ENCODE data around the gene NXT1. TPM values are rescaled to one million over a fixed set of nuclear protein-coding genes. Genes with fewer than 3 reads are reported as not detected.

The NXT1 gene
- total RNA-seq, 4 donors from 2014 or later = 16.5 to 43.4 (median 22.8) TPM

DNA sequence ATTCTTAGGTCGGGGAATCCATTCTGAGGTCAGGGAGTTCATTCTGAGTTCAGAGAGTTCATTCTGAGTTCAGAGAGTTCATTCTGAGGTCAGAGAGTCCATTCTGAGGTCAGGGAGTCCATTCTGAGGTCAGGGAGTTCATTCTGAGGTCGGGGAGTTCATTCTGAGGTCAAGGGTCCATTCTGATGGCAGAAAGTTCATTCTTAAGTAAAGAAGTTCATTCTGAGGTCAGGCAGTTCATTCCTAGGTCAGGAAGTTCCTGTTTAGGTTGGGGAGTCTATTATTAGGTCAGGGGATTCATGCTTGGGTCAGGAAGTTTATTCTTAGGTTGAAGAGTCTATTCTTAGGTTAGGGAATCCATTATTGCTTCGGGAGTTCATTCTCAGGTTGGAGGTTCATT lies 16.5 kb upstream of the NXT1 start:
- TF ChIP-seq POLR2A (IDR thresholded peaks at IDR 0.05) (no peak), POLR2AphosphoS5 (IDR thresholded peaks at IDR 0.05) (no peak), EP300 (IDR thresholded peaks at IDR 0.05; ENCODE audit: low read depth) (no peak)
- TF ChIP-seq, protein P1, sequence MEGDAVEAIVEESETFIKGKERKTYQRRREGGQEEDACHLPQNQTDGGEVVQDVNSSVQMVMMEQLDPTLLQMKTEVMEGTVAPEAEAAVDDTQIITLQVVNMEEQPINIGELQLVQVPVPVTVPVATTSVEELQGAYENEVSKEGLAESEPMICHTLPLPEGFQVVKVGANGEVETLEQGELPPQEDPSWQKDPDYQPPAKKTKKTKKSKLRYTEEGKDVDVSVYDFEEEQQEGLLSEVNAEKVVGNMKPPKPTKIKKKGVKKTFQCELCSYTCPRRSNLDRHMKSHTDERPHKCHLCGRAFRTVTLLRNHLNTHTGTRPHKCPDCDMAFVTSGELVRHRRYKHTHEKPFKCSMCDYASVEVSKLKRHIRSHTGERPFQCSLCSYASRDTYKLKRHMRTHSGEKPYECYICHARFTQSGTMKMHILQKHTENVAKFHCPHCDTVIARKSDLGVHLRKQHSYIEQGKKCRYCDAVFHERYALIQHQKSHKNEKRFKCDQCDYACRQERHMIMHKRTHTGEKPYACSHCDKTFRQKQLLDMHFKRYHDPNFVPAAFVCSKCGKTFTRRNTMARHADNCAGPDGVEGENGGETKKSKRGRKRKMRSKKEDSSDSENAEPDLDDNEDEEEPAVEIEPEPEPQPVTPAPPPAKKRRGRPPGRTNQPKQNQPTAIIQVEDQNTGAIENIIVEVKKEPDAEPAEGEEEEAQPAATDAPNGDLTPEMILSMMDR (IDR thresholded peaks at IDR 0.05) = no peak
- Histone ChIP-seq H3K9me3 (no peaks in the 10 kb centered on the region), H3K36me3 (no peaks in the 10 kb centered on the region), H3K27me3 (no peaks in the 10 kb centered on the region), H3K4me1 (no peaks in the 10 kb centered on the region), H3K4me3 (no peak overlapping the region), H3K27ac (no peak overlapping the region)
- in situ Hi-C loops (cut with MboI; ENCODE audit: low pct_ligation_motif_present in 1 of 4, low pct_unique_long_range_greater_than_20kb in 1 of 4, low sequenced_read_pairs in 3 of 4) = loop anchor here in 2 of 4 donors (10.0 to 25.0 kb wide), 3 partner anchors 278 to 639 kb away; partner anchors contain the start of gene CST9 (in 1 of the 2)
- WGBS, 2 donors (ENCODE audit: low coverage in 1 of 2) = 62% methylated on average over 3 of the region's 3 CpGs; no CpG with 5 or more reads in 1 of the 2 donors
- no peak for DNase-seq
- intact Hi-C loops (cut with DNase I; ENCODE audit: low total_unique reads) = loop anchor here (10.0 kb wide), 1 partner anchor 649 kb away; no protein-coding TSS in a partner anchor

DNA sequence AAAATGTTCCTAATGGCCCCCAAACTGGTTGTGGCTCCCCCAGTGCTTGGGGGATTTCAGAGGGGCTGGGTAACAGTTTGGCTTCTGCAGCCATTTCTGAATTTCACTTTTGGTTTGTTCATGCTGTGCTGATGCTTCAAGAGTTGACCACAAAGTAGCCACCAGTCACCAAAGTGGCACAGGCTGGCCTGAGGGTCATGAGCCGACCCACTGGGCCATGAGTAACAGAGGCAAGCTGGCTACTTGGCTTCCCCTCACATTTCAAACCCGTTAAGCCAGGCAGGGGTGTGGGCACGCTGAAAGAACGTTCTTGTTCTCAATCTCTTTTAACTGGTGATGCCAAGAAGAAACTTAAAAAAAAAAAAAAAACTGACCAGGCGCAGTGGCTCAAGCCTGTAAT lies 15.1 kb upstream of the NXT1 start:
- intact Hi-C loops (cut with DNase I; ENCODE audit: low total_unique reads) (loop anchor here (10.0 kb wide), 1 partner anchor 651 kb away; no protein-coding TSS in a partner anchor), in situ Hi-C loops (cut with MboI; ENCODE audit: low pct_ligation_motif_present in 1 of 4, low pct_unique_long_range_greater_than_20kb in 1 of 4, low sequenced_read_pairs in 3 of 4) (loop anchor here in 2 of 4 donors (10.0 to 25.0 kb wide), 3 partner anchors 277 to 641 kb away; partner anchors contain the start of gene CST9 (in 1 of the 2))
- Histone ChIP-seq H3K9me3 (no peaks in the 10 kb centered on the region), H3K27ac (no peak overlapping the region), H3K4me3 (no peak overlapping the region), H3K4me1 (no peaks in the 10 kb centered on the region), H3K27me3 (no peaks in the 10 kb centered on the region), H3K36me3 (no peaks in the 10 kb centered on the region)
- no peak for DNase-seq
- TF ChIP-seq POLR2A (IDR thresholded peaks at IDR 0.05) = no peak
- 88 to 100% methylated on average over 1 to 5 of the region's 5 CpGs for WGBS, 2 donors (ENCODE audit: low coverage in 1 of 2)

DNA sequence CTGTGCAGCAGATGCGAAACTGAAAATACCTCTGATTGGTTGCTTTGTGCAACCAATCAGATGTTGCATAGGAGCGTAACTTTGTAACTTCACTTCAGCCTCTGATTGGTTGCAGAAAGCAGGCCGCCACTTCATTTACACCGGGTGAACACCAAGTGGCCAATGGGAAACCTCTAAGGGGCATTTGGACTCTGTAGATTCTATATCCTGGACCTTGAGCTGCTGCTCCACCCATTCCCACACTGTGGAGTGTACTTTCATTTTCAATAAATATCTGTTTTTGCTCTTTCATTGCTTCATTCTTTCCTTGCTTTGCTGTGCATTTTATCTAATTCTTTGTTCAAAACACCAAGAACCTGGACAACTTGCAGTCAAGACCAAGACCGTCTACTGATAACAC lies 14.1 kb upstream of the NXT1 start:
- WGBS, 2 donors (ENCODE audit: low coverage in 1 of 2) = 93 to 100% methylated on average over 1 to 5 of the region's 5 CpGs
- no peak for TF ChIP-seq EP300 (IDR thresholded peaks at IDR 0.05; ENCODE audit: low read depth)
- TF ChIP-seq POLR2A (IDR thresholded peaks at IDR 0.05) = no peak
- no peak for TF ChIP-seq POLR2AphosphoS5 (IDR thresholded peaks at IDR 0.05)
- TF ChIP-seq, protein P1 (IDR thresholded peaks at IDR 0.05) = no peak
- in situ Hi-C loops (cut with MboI; ENCODE audit: low pct_ligation_motif_present in 1 of 4, low pct_unique_long_range_greater_than_20kb in 1 of 4, low sequenced_read_pairs in 3 of 4) (loop anchor here in 2 of 4 donors (10.0 to 25.0 kb wide), 3 partner anchors 276 to 642 kb away; partner anchors contain the start of gene CST9 (in 1 of the 2)), intact Hi-C loops (cut with DNase I; ENCODE audit: low total_unique reads) (loop anchor here (10.0 kb wide), 1 partner anchor 652 kb away; no protein-coding TSS in a partner anchor)
- Histone ChIP-seq H3K9me3 (no peaks in the 10 kb centered on the region), H3K4me1 (no peaks in the 10 kb centered on the region), H3K27me3 (no peaks in the 10 kb centered on the region), H3K27ac (no peak overlapping the region), H3K36me3 (no peaks in the 10 kb centered on the region), H3K4me3 (no peak overlapping the region)
- no peak for DNase-seq

DNA sequence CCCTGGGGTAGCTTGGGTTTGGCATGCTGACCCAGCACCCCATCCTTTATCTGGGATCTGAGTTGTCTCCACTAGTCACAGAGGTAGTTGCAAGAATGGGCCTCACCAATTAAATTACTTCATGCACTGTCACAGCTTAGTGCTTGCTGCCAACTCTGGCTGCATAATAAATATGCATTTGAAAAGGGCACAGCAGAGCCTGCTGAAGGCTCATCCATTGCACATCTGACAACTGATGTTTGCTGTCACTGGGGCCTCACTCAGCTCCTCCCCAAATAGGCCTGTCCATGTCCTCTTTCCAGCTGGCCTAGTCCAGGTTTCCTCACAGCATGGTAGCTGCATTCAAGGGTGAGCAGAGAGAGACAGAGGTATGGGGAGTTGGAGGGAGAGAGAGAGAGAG lies 13.3 kb upstream of the NXT1 start:
- TF ChIP-seq EP300 (IDR thresholded peaks at IDR 0.05; ENCODE audit: low read depth) (no peak), POLR2AphosphoS5 (IDR thresholded peaks at IDR 0.05) (no peak), POLR2A (IDR thresholded peaks at IDR 0.05) (no peak)
- TF ChIP-seq, protein P1 (IDR thresholded peaks at IDR 0.05) = no peak
- Histone ChIP-seq H3K4me1 (no peaks in the 10 kb centered on the region), H3K36me3 (no peaks in the 10 kb centered on the region), H3K9me3 (no peaks in the 10 kb centered on the region), H3K4me3 (no peak overlapping the region), H3K27ac (no peak overlapping the region), H3K27me3 (no peaks in the 10 kb centered on the region)
- intact Hi-C loops (cut with DNase I; ENCODE audit: low total_unique reads) (loop anchor here (10.0 kb wide), 1 partner anchor 653 kb away; no protein-coding TSS in a partner anchor), in situ Hi-C loops (cut with MboI; ENCODE audit: low pct_ligation_motif_present in 1 of 4, low pct_unique_long_range_greater_than_20kb in 1 of 4, low sequenced_read_pairs in 3 of 4) (loop anchor here in 2 of 4 donors (10.0 to 25.0 kb wide), 3 partner anchors 275 to 643 kb away; partner anchors contain the start of gene CST9 (in 1 of the 2))
- no peak for DNase-seq

Data from transverse colon (tissue), 4 donors.